H1 (cell line): ENCODE results near the gene WFDC5. TPM values are rescaled to one million over a fixed set of nuclear protein-coding genes. Genes with fewer than 3 reads are reported as not detected.

Experiments
- CTCF ChIA-PET: fragments of 300-600 bp; sonication (Branson Sonifier 250); formaldehyde crosslinking; loops from one replicate; lab custom pipeline; 2021; ENCODE audit not compliant: partially characterized antibody; lab: Charles Lee
- POLR2A ChIA-PET: fragments of 300-600 bp; sonication (Branson Sonifier 250); formaldehyde crosslinking; loops from one replicate; lab custom pipeline; 2021; ENCODE audit warnings: inconsistent platforms; ENCODE audit not compliant: partially characterized antibody; lab: Charles Lee
- DNase-seq, 2 experiments: peaks; one replicate each; pipeline versions ENCODE4 v3.0.0 to v3.0.0-alpha.2; 2010 to 2022; ENCODE audit warnings: low spot score in 2 of 2, low read depth in 1 of 2, mixed read lengths in 1 of 2
- FAIRE-seq: peaks from 2 replicates; lab custom pipeline; 2011; peaks lifted over from hg19 to GRCh38; lab: Jason Lieb, UNC
- H2AFZ ChIP-seq: 2 replicates; pipeline ENCODE4 v1.8.1; 2012; ENCODE audit warnings: low read length, inconsistent platforms
- H2AK5ac ChIP-seq: 2 replicates; pipeline ENCODE4 v1.6.1; 2013; ENCODE audit warnings: low read depth, low read length
- H2BK120ac ChIP-seq: replicated peaks from 2 replicates; pipeline ENCODE3; 2013; ENCODE audit warnings: low read depth, low read length, inconsistent platforms
- H2BK12ac ChIP-seq: 2 replicates; pipeline ENCODE4 v1.6.1; 2013; ENCODE audit warnings: low read depth, low read length
- H2BK15ac ChIP-seq: 2 replicates; pipeline ENCODE4 v1.6.1; 2013; ENCODE audit warnings: low read length
- H2BK20ac ChIP-seq: 2 replicates; pipeline ENCODE4 v1.6.1; 2013; ENCODE audit warnings: low read length
- H2BK5ac ChIP-seq: 2 replicates; pipeline ENCODE4 v1.6.1; 2013; ENCODE audit warnings: low read depth, low read length
- H3K14ac ChIP-seq: 2 replicates; pipeline ENCODE4 v1.6.1; 2013; ENCODE audit warnings: inconsistent platforms; ENCODE audit not compliant: insufficient read length
- H3K18ac ChIP-seq: 2 replicates; pipeline ENCODE4 v1.6.1; 2013; ENCODE audit warnings: low read length; ENCODE audit errors: extremely low read depth
- H3K23ac ChIP-seq: 2 replicates; pipeline ENCODE4 v1.6.1; 2013; ENCODE audit warnings: inconsistent platforms; ENCODE audit not compliant: insufficient read length
- H3K23me2 ChIP-seq: 2 replicates; pipeline ENCODE4 v1.6.1; 2013; ENCODE audit warnings: low read depth, low read length
- H3K27ac ChIP-seq: 2 replicates; pipeline ENCODE4 v1.6.1; 2011; ENCODE audit warnings: low read depth, low read length, inconsistent platforms
- H3K27me3 ChIP-seq, 4 experiments: replicated peaks in 1 of 4; 1 replicate in 1 of 4; 2 replicates in 3 of 4; pipeline versions ENCODE4 v1.6.1 to v1.8.1; 2011 to 2013; ENCODE audit warnings: low read length in 3 of 4, mild to moderate bottlenecking in 3 of 4, inconsistent platforms in 2 of 4, mixed read lengths in 2 of 4, moderate library complexity in 1 of 4; ENCODE audit not compliant: control insufficient read depth in 3 of 4, insufficient read depth in 3 of 4; ENCODE audit errors: extremely low read depth in 1 of 4
- H3K36me3 ChIP-seq, 4 experiments: 2 replicates each; pipeline versions ENCODE4 v1.6.1 to v1.8.1; 2011 to 2013; ENCODE audit warnings: mild to moderate bottlenecking in 4 of 4, low read length in 3 of 4, moderate library complexity in 2 of 4, control low read depth in 1 of 4, inconsistent platforms in 1 of 4; ENCODE audit not compliant: insufficient read depth in 4 of 4, control insufficient read depth in 2 of 4
- H3K4ac ChIP-seq: replicated peaks from 2 replicates; pipeline ENCODE3; 2013; ENCODE audit warnings: low read length, low read depth, mixed read lengths, inconsistent platforms; ENCODE audit not compliant: insufficient read length
- H3K4me1 ChIP-seq, 4 experiments: replicated peaks in 1 of 4; 1 replicate in 1 of 4; 2 replicates in 3 of 4; pipeline versions ENCODE4 v1.6.1 to v1.8.1; 2011 to 2013; ENCODE audit warnings: low read length in 3 of 4, inconsistent platforms in 2 of 4, mixed read lengths in 1 of 4; ENCODE audit not compliant: insufficient read depth in 4 of 4, control insufficient read depth in 3 of 4
- H3K4me2 ChIP-seq, 2 experiments: 2 replicates each; pipeline versions ENCODE4 v1.6.1 to v1.8.1; 2011 to 2013; ENCODE audit warnings: low read depth in 2 of 2, low read length in 2 of 2, control low read depth in 1 of 2, inconsistent platforms in 1 of 2, mild to moderate bottlenecking in 1 of 2; ENCODE audit not compliant: insufficient read depth in 1 of 2
- H3K4me3 ChIP-seq, 4 experiments: fragments of 200-600, 300-600 bp in 1 of 4; sonication (generic), shearing (Covaris generic), sonication (Bioruptor Twin) in 1 of 4; 2 replicates each; pipeline versions ENCODE4 v1.5.1 to v1.8.1; 2011 to 2016; ENCODE audit warnings: low read length in 4 of 4, low read depth in 3 of 4, control low read depth in 2 of 4, inconsistent platforms in 2 of 4, mild to moderate bottlenecking in 2 of 4, mixed read lengths in 1 of 4, moderate library complexity in 1 of 4; ENCODE audit not compliant: insufficient read depth in 2 of 4; ENCODE audit errors: extremely low read depth in 1 of 4
- H3K56ac ChIP-seq: replicated peaks from 2 replicates; pipeline ENCODE3; 2013; ENCODE audit warnings: low read depth, mild to moderate bottlenecking, mixed read lengths, low read length, inconsistent platforms; ENCODE audit not compliant: insufficient read length
- H3K79me1 ChIP-seq: 2 replicates; pipeline ENCODE4 v1.6.1; 2013; ENCODE audit warnings: low read depth, low read length, control low read depth
- H3K79me2 ChIP-seq, 2 experiments: 2 replicates each; pipeline versions ENCODE4 v1.6.1 to v1.8.1; 2012 to 2013; ENCODE audit warnings: low read length in 2 of 2, mild to moderate bottlenecking in 2 of 2, inconsistent platforms in 1 of 2; ENCODE audit not compliant: insufficient read depth in 2 of 2, control insufficient read depth in 1 of 2
- H3K9ac ChIP-seq, 4 experiments: replicated peaks in 1 of 4; 1 replicate in 1 of 4; 2 replicates in 3 of 4; pipeline versions ENCODE4 v1.6.1 to v1.8.1; 2011 to 2013; ENCODE audit warnings: low read depth in 3 of 4, low read length in 3 of 4, control low read depth in 2 of 4, mild to moderate bottlenecking in 2 of 4, moderate library complexity in 2 of 4, inconsistent platforms in 1 of 4; ENCODE audit errors: extremely low read depth in 1 of 4
- H3K9me3 ChIP-seq, 2 experiments: 2 replicates each; pipeline versions ENCODE4 v1.6.1 to v1.8.1; 2012 to 2013; ENCODE audit warnings: mild to moderate bottlenecking in 2 of 2, moderate library complexity in 2 of 2, control low read depth in 1 of 2, inconsistent platforms in 1 of 2, low read depth in 1 of 2, low read length in 1 of 2, mixed read lengths in 1 of 2; ENCODE audit not compliant: insufficient read depth in 2 of 2
- H4K20me1 ChIP-seq, 2 experiments: replicated peaks in 1 of 2; 2 replicates each; pipeline versions ENCODE3 to v1.8.1; 2011 to 2013; ENCODE audit warnings: inconsistent platforms in 2 of 2, low read length in 2 of 2, mild to moderate bottlenecking in 1 of 2; ENCODE audit not compliant: insufficient read depth in 2 of 2, control insufficient read depth in 1 of 2
- H4K5ac ChIP-seq: 2 replicates; pipeline ENCODE4 v1.6.1; 2013; ENCODE audit warnings: low read length, low read depth, mixed read lengths, inconsistent platforms; ENCODE audit not compliant: insufficient read length
- H4K8ac ChIP-seq: 2 replicates; pipeline ENCODE4 v1.8.0; 2013; ENCODE audit warnings: mild to moderate bottlenecking, moderate library complexity, low read length, inconsistent platforms; ENCODE audit not compliant: insufficient read depth; ENCODE audit errors: extremely low read depth
- H4K91ac ChIP-seq: replicated peaks from 2 replicates; pipeline ENCODE3; 2013; ENCODE audit warnings: low read length, mixed read lengths, inconsistent platforms; ENCODE audit not compliant: insufficient read length
- CTCF ChIP-seq, 3 experiments: IDR thresholded peaks; 1 replicate in 2 of 3; 2 replicates in 1 of 3; pipeline versions ENCODE4 v1.5.1 to v1.6.1; 2011; ENCODE audit warnings: low read length in 3 of 3, mild to moderate bottlenecking in 3 of 3, inconsistent platforms in 2 of 3, low read depth in 1 of 3, moderate library complexity in 1 of 3; ENCODE audit not compliant: insufficient read depth in 1 of 3; ENCODE audit errors: control extremely low read depth in 1 of 3
- JUN ChIP-seq: IDR thresholded peaks from 2 replicates; pipeline ENCODE4 v1.6.1; 2011; ENCODE audit warnings: low read depth, mild to moderate bottlenecking, improper control_type of control experiment, low read length
- JUND ChIP-seq: IDR thresholded peaks from 2 replicates; pipeline ENCODE4 v1.6.1; 2011; ENCODE audit warnings: mild to moderate bottlenecking, improper control_type of control experiment, low read length
- NANOG ChIP-seq: IDR thresholded peaks from 2 replicates; pipeline ENCODE4 v1.6.1; 2011; ENCODE audit warnings: low read length, low read depth, mild to moderate bottlenecking, inconsistent platforms; ENCODE audit not compliant: insufficient read depth, poor library complexity, severe bottlenecking
- RAD21 ChIP-seq, 2 experiments: IDR thresholded peaks in 1 of 2; conservative IDR thresholded peaks in 1 of 2; 2 replicates each; pipeline ENCODE4 v1.6.1; 2011; ENCODE audit warnings: low read depth in 2 of 2, low read length in 2 of 2, improper control_type of control experiment in 1 of 2, inconsistent platforms in 1 of 2, mild to moderate bottlenecking in 1 of 2, moderate library complexity in 1 of 2
- SIX5 ChIP-seq: IDR thresholded peaks from 2 replicates; pipeline ENCODE4 v1.6.1; 2011; ENCODE audit warnings: mild to moderate bottlenecking, low read depth, low read length
- YY1 ChIP-seq: IDR thresholded peaks from 2 replicates; pipeline ENCODE4 v1.6.1; 2011; ENCODE audit warnings: low read depth, mild to moderate bottlenecking, low read length
- WGBS, 2 experiments: shearing (Covaris generic) in 1 of 2; methylation state at CpG; one replicate each; pipeline versions ENCODE4 v1.1.6 to v1.1.7; 2013 to 2015; ENCODE audit warnings: low lambda C conversion rate in 2 of 2, mixed read lengths in 2 of 2, inconsistent platforms in 1 of 2, low coverage in 1 of 2, missing lambda C conversion rate in 1 of 2; ENCODE audit not compliant: insufficient replicate concordance in 2 of 2, insufficient coverage in 1 of 2, insufficient read length in 1 of 2; ENCODE audit errors: extremely low coverage in 1 of 2, missing lambda C conversion rate in 1 of 2; 5-methylcytosine and 5-hydroxymethylcytosine counted together
- polyA plus RNA-seq, 7 experiments: library from polyadenylated mRNA; depleted of rRNA in 3 of 7; stranded (reverse) in 5 of 7; unstranded in 2 of 7; fragments of >200 nt in 5 of 7; fragments of 200-250 nt in 2 of 7; gene quantifications; 1 replicate in 5 of 7; 2 replicates in 1 of 7; 4 replicates in 1 of 7; pipeline versions ENCODE4 v1.2.1 to v1.2.3, GENCODE V29; 2011 to 2013; ENCODE audit warnings: missing spikeins in 2 of 7, mixed read lengths in 2 of 7
- total RNA-seq: library from RNA; stranded (reverse); fragmentation: NEBNext Ultra II Directional; extraction: Animal tissue kit (Norgen Biotek cat#: 25700); gene quantifications from 2 replicates; pipeline ENCODE4 v1.2.1, GENCODE V29; 2021

The WFDC5 gene
- total and polyA plus RNA-seq, 2 of the 8 experiments (the other 6 are each of a cell fraction or from before 2014, with no cell fraction given): not detected

DNA sequence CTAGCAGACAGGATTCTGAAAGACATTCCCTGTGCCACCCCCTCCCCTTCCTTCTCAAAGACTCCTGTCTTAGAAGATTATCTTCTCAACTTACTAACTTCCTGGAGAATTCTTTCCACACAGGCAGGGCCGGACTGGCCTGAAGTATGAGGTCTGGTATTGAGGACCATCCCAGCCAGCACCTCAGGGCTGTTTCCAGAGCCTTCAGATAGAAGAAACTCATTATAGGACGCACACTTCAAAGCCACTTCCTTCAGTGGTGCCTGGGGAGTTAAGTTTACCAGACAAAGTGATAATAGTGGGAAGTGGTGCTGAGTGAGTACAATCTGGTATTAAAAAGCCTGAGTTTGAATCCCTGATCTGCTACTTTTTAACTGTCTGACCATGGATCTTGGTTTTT lies 29.7 kb downstream of the WFDC5 start:
- Histone ChIP-seq H3K18ac (no peak overlapping the region), H3K4me1 (no peaks in the 10 kb centered on the region; a peak in 1 of 7 replicates), H3K23ac (no peak overlapping the region), H2BK12ac (no peak overlapping the region), H3K9me3 (peaks cover 3 to 9% of the 10 kb centered on the region in 2 experiments; a peak in 3 of 4 replicates), H3K4ac (no peak overlapping the region), H2BK20ac (no peak overlapping the region), H3K4me2 (no peak overlapping the region), H3K9ac (no peak overlapping the region), H3K14ac (no peak overlapping the region), H2BK120ac (no peak overlapping the region), H4K91ac (no peak overlapping the region), H3K4me3 (no peak overlapping the region), H3K23me2 (no peaks in the 10 kb centered on the region), H3K36me3 (peaks cover 0 to 25% (median 5%) of the 10 kb centered on the region in 4 experiments; a peak in 4 of 8 replicates), H2BK5ac (no peak overlapping the region), H2BK15ac (no peak overlapping the region), H2AK5ac (no peak overlapping the region), H4K8ac (no peak overlapping the region), H4K5ac (no peak overlapping the region), H4K20me1 (no peaks in the 10 kb centered on the region), H3K79me1 (no peaks in the 10 kb centered on the region), H3K56ac (no peak overlapping the region), H3K27ac (no peak overlapping the region), H3K27me3 (no peaks in the 10 kb centered on the region), H3K79me2 (no peaks in the 10 kb centered on the region), H2AFZ (no peak overlapping the region)
- POLR2A ChIA-PET: no interaction called here
- FAIRE-seq: no peak
- WGBS, 2 experiments: 89% methylated on average over 2 of the region's 2 CpGs; no CpG with 5 or more reads in 1 of the 2 experiments
- no peak for DNase-seq
- no peak for TF ChIP-seq NANOG
- TF ChIP-seq RAD21 (IDR thresholded peaks at IDR 0.05 in 1 of 2, conservative IDR thresholded peaks at IDR 0.05 in 1 of 2; ENCODE audit: low read depth in 2 of 2, low read length in 2 of 2): no peak
- TF ChIP-seq CTCF (IDR thresholded peaks at IDR 0.05; ENCODE audit: control extremely low read depth in 1 of 3, insufficient read depth in 1 of 3, low read depth in 1 of 3, low read length in 3 of 3): no peak
- TF ChIP-seq YY1: no peak
- no peak for TF ChIP-seq JUND
- no peak for TF ChIP-seq SIX5
- no peak for TF ChIP-seq JUN
- CTCF ChIA-PET: interaction anchor here (1.7 to 3.0 kb wide), 2 partner anchors 11 to 74 kb away, joined by 7 to 22 read pairs; no protein-coding TSS in a partner anchor
